Left renal pelvis (tissue), 4 donors: ENCODE data around the gene E2F7. TPM values are rescaled to one million over a fixed set of nuclear protein-coding genes. Genes with fewer than 3 reads are reported as not detected.

Source experiments
- DNase-seq, 4 donors: peaks; one replicate each; pipeline ENCODE4 v3.0.0-alpha.2; 2013; ENCODE audit warnings: low read depth in 4 of 4, low spot score in 3 of 4
- polyA plus RNA-seq, 4 donors: library from polyadenylated mRNA; unstranded; fragments of 120-200 nt; gene quantifications; one replicate each; pipeline ENCODE4 v1.2.1, GENCODE V29; 2013; ENCODE audit not compliant: insufficient read length in 4 of 4

Gene E2F7
- polyA plus RNA-seq, 4 donors, result 6.2 to 8.0 (median 8.0) TPM

DNA sequence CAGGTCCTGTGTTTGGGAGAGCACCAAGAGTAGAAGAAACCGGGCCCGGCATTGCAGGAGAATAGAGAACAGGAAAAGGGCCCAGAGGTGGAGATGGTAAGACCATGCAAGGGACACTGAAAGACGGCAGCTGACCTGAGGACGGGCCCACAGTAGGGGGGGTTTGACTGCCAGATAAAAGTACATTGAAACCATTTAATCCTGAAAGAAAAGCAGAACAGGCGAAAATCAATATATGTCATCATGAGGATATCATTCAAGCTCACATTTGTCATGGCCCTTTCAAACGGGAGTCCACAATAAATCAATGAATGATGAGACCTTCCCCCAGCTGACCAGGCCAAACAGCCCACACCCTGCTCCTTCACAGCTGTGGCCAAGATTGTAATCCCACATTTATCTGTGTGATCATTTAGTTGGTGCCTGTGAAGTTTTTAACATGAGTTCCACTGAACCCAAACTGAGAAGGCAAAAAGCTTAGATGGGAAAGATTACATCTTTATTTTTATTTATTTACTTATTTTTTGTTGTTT is 39.5 kb downstream of the E2F7 start:
- no peak for DNase-seq

GRCh38 chr12:77023501-77023900 is 41.9 kb downstream of the E2F7 start:
- no peak for DNase-seq

GRCh38 chr12:77019920-77020319 is 45.4 kb downstream of the E2F7 start:
- no peak for DNase-seq

DNA sequence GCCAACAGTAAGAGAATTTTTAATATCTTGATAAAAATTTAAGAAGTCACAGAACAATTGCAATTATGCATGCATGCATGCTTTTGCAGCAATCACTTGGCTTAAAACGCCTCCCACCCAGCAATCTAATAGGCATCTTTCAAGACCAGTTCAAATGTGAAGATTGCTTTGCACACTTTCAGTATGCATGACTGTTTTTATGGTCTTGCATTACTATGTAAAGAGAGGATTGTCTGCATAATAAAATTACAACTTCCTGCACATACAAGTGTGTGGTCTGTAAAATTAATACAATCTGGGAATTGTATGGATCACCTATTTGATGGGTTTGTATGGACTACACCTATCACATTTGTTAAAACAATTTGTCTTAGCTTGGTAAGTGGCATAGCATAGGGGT is 48.8 kb downstream of the E2F7 start:
- DNase-seq, result no peak

- no peak for DNase-seq
Measured at GRCh38 chr12:77013091-77013490, 52.3 kb downstream of the E2F7 start.

DNA sequence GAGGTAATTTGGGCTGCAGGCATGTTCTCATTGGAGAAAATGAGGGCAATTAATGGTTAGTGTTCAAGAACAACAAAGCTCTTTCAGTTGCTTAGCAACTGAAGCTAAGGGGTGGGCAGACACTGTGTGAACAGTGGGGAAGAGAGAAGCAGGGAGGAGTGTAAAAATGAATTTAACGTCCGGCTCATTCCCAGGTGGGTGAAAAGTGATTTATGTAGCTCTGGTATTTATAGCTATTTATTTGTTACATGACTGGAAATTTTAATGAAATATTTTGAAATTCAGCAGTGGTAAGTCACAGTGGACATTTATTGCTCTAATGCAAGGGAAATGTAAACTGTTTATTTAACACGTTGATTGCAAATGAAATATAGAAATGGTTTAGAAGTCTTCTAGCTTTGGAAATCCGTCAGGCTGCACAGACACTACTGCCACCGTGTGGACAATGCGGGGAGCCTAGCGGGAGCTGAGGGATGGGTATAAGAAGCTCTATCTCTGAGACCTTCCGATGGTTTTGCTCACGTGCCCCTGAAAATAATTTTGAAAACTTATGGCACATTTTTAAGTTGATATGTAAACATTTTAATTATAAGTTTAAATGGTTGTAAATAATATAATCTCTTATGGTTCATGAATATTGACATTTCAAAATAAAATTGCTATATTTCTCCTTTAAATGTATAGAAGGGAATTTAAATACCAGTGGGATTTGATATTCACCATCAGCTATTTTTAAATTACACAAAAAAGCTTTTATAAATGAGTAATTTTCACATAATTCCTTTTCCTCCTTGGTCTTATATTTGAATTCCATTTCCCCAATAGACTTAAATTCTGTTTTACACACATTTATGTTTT is 54.4 kb downstream of the E2F7 start:
- DNase-seq, result peak; percentile 55 to 64 (median 56)

- DNase-seq, result no peak
Measured at GRCh38 chr12:77007476-77007875, 57.9 kb downstream of the E2F7 start.

DNA sequence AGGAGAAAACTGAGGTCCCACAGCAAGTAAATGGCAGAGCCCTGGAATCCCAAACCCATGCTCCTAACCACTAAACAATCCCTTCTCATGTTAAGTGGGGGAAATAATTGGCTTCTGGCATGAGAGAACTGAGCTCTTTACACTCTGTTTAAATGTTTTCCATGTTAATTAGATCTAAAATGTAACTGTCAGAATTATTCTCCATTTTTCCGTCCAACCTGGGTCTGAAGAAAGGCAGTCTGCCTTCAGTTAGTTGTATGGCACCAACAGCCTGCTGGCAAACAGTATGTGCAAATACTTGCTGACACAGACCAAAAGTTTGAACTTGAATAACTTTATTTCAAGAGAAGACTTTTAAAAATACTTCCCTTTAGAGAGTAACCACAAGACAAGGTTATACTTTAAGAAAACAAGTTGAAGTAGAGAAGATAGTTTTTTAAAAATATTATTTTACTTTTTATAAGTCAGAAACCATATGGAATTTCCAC is 59.7 kb downstream of the E2F7 start:
- DNase-seq, result no peak

DNA sequence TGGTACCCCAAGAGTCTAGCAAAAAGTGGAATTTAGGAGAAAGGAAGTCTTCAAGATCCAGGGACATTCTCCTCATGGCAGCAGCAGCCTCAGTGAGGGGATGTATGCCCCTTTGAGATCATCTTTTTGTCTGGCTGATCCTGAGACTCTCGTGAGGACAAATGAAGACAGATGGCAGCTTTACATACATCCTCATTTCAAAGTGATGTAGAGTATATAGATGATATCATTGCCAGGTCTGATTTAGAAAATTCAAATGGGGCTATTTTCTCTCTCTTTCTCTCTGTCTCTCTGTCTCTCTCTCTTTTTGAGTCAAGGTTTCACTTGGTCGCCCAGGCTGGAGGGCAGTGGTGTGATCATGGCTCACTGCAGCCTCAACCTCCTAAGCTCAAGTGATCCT is 61.5 kb downstream of the E2F7 start:
- DNase-seq, result no peak

- no peak for DNase-seq
Measured at GRCh38 chr12:77003246-77003645, 62.1 kb downstream of the E2F7 start.

DNA sequence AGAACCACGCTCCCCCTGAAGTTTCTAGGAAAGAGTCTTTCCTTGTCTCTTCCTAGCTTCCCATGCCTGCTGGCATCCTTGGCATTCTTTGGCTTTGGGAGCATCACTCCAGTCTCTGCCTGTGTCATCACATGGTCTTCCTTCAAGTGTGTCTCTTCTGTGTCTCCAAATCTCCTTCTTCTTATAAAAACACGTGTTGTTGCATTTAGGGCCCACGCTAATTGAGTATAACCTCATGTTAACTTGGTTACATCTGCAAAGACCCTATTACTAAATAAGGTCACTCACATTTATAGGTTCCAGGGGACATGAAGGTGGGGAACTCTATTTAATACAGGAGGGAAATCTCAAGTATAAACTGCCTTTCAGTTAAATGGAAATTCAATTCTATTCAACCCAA is 63.0 kb downstream of the E2F7 start:
- no peak for DNase-seq

DNA sequence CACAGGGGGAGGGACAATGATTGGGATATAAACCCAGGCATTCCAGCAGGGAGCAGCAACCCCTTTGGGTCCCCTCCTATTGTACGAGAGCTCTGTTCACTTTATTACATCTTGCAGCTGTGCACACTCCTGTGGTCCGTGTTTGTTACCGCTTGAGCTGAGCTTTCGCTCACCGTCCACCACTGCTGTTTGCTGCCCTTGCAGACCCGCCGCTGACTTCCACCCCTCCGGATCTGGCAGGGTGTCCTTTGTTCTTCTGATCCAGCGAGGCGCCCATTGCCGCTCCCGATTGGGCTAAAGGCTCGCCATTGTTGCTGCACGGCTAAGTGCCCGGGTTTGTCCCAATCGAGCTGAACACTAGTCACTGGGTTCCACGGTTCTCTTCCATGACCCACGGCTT is 64.1 kb downstream of the E2F7 start:
- DNase-seq, result no peak

GRCh38 chr12:76998908-76999556 is 66.3 kb downstream of the E2F7 start:
- DNase-seq, result no peak

- DNase-seq, result no peak
Measured at GRCh38 chr12:76998386-76998785, 67.0 kb downstream of the E2F7 start.

GRCh38 chr12:76997011-76997780 is 68.2 kb downstream of the E2F7 start:
- no peak for DNase-seq

DNA sequence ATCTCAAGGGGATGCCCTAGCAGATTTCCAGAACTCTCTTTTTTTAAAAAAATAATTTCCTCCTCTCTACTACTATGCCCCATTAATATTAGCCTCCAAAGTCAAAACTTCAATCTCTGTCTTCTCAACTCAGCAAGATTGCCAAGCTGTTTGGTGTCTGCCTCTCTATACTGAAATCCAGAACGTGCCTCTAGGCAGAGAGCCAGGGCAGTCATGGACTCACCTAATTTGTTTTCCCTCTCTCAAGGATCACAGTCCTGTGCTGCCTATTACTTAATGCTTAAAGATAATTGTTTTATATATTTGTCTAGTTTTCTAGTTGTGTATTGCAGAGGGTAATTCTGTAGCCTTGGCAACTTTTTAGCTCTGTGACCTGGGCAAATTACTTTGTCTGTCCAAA is 74.7 kb downstream of the E2F7 start:
- DNase-seq, result no peak

DNA sequence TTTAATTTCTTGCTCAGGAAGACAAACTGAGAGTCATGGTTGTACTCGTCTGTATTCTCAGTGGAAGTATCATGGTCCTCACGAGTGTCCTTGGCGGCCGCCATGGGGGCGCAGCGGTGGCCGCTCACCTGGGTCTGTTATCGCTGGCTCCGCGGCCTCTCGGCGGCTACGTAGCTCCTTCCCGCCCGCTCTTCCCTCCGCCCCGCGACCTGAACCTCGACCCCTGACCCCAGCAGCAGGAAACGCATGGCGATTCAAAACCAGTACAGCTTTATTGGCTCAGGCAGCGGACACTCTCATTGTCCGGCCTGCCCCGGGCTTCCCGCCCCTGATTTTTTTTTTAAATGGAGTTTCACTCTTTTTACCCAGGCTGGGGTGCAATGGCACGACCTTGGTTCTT is 80.8 kb downstream of the E2F7 start:
- DNase-seq, result no peak

- DNase-seq, result no peak
Measured at GRCh38 chr12:76983420-76983819, 81.9 kb downstream of the E2F7 start.

DNA sequence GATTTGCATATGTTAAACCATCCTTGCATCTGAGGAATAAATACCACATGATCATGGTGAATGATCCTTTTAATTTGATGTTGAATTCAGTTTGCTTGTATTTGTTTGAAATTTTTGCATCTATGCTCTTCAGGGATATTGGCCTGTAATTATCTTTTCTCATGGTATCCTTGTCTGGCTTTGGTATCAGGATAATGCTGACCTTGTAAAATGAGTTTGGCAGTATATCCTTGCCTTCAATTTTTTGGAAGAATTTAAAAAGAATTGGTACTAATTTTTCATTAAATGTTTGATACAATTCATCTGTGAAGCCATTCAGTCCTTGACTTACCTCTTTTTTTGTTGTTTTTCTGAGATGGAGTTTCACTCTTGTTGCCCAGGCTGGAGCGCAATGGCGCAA is 85.2 kb downstream of the E2F7 start:
- no peak for DNase-seq

DNA sequence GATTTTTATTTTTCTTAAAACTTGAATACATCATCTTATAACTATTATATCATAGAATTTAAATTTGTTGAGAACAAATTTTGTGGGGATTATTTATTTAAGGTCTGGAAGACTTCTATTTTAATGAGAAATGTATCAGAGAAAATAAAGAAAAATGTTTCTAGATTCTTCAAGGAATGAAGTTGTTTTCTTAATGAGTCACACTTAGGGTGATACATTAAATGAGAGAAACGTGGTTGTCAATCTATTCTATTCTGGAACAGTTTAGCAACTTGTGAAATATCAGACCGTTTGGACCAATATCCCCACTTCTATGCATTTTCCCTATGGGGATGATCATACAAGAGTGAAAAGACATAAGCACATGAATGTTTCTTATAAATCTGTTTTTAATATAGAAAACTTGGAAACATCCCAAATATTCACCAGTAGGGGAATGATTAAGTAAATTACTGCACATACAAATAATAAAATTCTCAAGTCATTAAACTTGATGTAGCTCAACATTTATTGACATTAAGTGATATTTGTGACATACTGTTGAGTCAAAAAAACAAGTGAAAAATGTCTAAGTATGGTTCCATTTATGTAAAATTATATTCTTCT is 88.5 kb downstream of the E2F7 start:
- DNase-seq, result no peak
